ENCODE measurements around the gene ZNF41. TPM values are rescaled to one million over a fixed set of nuclear protein-coding genes. Genes with fewer than 3 reads are reported as not detected.
"Not testable (repeated sequence)": the region's sequence is repeated elsewhere in the genome, so short reads cannot be mapped to it uniquely, and the experiment has no call there.

Gene ZNF41
- total RNA-seq, 4 donors from 2014 or later, result 2.6 to 14.1 (median 9.2) TPM

DNA sequence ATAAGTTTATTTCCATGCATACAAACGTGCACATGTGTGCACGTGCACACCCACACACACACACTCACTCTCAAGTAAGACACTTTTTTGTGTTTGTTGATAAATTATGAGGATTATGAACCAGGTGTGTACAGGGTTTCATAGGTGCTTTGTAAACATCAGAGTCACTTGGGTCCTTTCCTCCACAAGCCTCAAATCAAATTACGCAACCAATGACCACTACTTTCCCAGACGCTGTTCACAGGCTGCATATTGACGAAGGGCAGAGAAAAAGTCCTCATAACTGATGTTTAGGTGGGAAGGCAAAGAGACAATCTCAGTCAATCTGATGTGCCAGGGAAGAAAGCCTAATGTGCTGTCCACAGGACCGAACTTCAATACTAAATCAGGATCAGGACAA, 29.4 kb upstream of the ZNF41 start:
- H3K27me3 ChIP-seq; H3K27ac ChIP-seq; H3K36me3 ChIP-seq; H3K4me1 ChIP-seq; intact Hi-C loops (cut with DNase I; ENCODE audit: low total_unique reads); H3K9me3 ChIP-seq; H3K4me3 ChIP-seq; DNase-seq: not testable (repeated sequence)
- in situ Hi-C loops (cut with MboI; ENCODE audit: low pct_ligation_motif_present in 1 of 4, low pct_unique_long_range_greater_than_20kb in 1 of 4, low sequenced_read_pairs in 3 of 4), result loop anchor here in 2 of 4 donors (25.0 kb wide), 2 partner anchors 125 to 325 kb away; partner anchors contain the start of gene UBA1 (in 2 of the 2)
- 72% methylated on average over 6 of the region's 6 CpGs; no CpG with 5 or more reads in 1 of the 2 donors for WGBS, 2 donors (ENCODE audit: low coverage in 1 of 2)

DNA sequence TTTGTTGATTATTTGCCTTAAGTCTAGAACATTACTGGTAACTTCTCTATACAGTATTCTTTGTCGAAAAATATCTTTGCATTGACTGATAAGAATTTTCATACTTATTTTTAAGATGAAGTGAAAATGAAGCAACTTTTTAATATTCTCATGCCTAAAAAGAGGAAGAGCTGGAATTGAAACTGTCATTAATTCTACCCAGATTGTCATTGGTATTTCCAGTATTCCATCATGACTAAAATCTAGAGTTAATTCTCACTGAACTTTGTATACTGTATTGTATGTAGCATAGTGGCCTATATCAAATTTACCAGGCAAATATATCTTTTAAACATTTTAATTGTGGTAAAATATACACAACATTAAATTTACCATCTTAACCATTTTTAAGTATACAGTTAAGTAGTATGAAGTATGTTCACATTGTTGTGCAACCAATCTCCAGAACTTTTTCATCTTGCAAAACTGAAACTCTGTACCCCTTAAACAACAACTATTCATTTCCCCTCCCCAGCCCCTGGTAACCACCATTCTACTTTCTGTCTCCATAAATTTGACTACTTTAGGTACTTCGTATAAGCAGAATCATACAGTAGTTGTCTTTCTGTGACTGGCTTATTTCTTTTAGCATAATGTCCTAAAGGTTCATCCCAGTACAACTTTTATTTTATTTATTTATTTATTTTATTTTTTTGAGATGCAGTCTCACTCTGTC, 24.3 kb upstream of the ZNF41 start:
- TF ChIP-seq POLR2AphosphoS5 (IDR thresholded peaks at IDR 0.05) (no peak), POLR2A (IDR thresholded peaks at IDR 0.05) (no peak), EP300 (IDR thresholded peaks at IDR 0.05; ENCODE audit: low read depth) (no peak)
- TF ChIP-seq, protein P1, sequence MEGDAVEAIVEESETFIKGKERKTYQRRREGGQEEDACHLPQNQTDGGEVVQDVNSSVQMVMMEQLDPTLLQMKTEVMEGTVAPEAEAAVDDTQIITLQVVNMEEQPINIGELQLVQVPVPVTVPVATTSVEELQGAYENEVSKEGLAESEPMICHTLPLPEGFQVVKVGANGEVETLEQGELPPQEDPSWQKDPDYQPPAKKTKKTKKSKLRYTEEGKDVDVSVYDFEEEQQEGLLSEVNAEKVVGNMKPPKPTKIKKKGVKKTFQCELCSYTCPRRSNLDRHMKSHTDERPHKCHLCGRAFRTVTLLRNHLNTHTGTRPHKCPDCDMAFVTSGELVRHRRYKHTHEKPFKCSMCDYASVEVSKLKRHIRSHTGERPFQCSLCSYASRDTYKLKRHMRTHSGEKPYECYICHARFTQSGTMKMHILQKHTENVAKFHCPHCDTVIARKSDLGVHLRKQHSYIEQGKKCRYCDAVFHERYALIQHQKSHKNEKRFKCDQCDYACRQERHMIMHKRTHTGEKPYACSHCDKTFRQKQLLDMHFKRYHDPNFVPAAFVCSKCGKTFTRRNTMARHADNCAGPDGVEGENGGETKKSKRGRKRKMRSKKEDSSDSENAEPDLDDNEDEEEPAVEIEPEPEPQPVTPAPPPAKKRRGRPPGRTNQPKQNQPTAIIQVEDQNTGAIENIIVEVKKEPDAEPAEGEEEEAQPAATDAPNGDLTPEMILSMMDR (IDR thresholded peaks at IDR 0.05), result no peak
- no peaks in the 10 kb centered on the region for H3K27me3 ChIP-seq
- in situ Hi-C loops (cut with MboI; ENCODE audit: low pct_ligation_motif_present in 1 of 4, low pct_unique_long_range_greater_than_20kb in 1 of 4, low sequenced_read_pairs in 3 of 4) (loop anchor here in 2 of 4 donors (25.0 kb wide), 2 partner anchors 120 to 320 kb away; partner anchors contain the start of gene UBA1 (in 2 of the 2)), intact Hi-C loops (cut with DNase I; ENCODE audit: low total_unique reads) (no loop called here)
- no peaks in the 10 kb centered on the region for H3K9me3 ChIP-seq
- DNase-seq, result no peak
- no peak overlapping the region for H3K27ac ChIP-seq
- WGBS, 2 donors (ENCODE audit: low coverage in 1 of 2), result 58 to 77% methylated on average over 1 to 2 of the region's 2 CpGs
- no peaks in the 10 kb centered on the region for H3K4me1 ChIP-seq
- H3K4me3 ChIP-seq, result no peak overlapping the region
- no peaks in the 10 kb centered on the region for H3K36me3 ChIP-seq

DNA sequence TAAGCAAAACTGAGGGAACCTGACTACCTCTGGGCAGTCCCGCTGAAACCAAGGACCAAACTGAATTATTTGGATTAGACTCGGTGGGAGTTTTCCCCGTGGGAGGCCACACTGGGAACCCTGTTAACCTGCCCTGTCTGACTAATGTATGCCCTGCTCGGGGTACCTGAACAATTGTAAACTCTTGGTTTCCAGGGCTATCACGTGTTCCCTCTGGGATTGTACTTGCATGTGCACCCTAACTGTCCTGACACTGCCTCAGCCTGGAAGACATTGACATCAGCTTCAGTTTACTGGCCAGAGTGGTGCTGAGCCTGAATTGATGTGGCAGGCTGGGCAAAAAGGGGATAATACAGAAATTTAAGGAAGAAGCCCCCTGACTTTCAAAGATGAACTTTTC, 20.1 kb upstream of the ZNF41 start:
- no peaks in the 10 kb centered on the region for H3K4me1 ChIP-seq
- no peaks in the 10 kb centered on the region for H3K27me3 ChIP-seq
- intact Hi-C loops (cut with DNase I; ENCODE audit: low total_unique reads) (no loop called here), in situ Hi-C loops (cut with MboI; ENCODE audit: low pct_ligation_motif_present in 1 of 4, low pct_unique_long_range_greater_than_20kb in 1 of 4, low sequenced_read_pairs in 3 of 4) (loop anchor here in 2 of 4 donors (25.0 kb wide), 2 partner anchors 116 to 316 kb away; partner anchors contain the start of gene UBA1 (in 2 of the 2))
- no peaks in the 10 kb centered on the region for H3K36me3 ChIP-seq
- 66% methylated on average over 5 of the region's 5 CpGs; no CpG with 5 or more reads in 1 of the 2 donors for WGBS, 2 donors (ENCODE audit: low coverage in 1 of 2)
- no peaks in the 10 kb centered on the region for H3K9me3 ChIP-seq
- DNase-seq, result no peak
- TF ChIP-seq POLR2A (IDR thresholded peaks at IDR 0.05) (no peak), EP300 (IDR thresholded peaks at IDR 0.05; ENCODE audit: low read depth) (no peak), POLR2AphosphoS5 (IDR thresholded peaks at IDR 0.05) (no peak)
- TF ChIP-seq, protein P1 (IDR thresholded peaks at IDR 0.05), result no peak
- no peak overlapping the region for H3K4me3 ChIP-seq
- no peak overlapping the region for H3K27ac ChIP-seq

DNA sequence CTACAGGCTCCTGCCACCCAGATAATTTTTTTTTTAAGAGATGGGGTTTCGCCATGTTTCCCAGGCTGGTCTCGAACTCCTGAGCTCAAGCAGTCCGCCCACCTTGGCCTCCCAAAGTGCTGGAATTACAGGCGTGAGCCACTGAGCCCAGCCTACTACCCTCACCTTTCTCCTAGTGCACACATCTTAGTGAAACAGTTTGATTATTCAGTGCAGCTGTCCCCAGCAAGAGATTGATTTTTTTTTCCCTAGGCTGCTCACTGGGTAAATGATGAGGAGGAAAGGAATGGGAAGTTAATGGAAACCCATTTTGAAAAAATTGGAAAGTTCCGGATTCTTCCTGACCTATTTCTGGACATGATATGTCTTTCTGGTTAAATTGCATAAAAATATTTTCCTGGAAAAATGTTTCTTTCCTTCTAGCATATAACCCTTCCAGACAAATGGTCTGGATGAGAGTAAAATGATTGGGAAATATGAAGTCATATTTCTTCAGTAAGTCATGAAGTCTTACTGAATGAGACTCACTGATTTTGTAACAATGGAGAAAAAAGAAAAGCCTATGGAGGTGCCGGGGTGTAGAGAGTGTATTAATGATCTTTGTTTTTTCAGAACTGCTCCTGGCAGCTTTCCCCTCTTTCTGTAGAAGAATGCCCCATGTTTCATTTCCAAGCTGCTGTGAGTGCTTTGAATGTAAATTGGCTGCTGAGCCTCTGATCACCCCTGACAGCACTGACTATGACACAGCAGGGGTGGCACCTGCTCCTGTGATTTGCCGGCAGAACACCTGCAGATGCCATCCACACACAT, 19.5 kb upstream of the ZNF41 start:
- Histone ChIP-seq H3K27ac (no peak overlapping the region), H3K4me1 (no peaks in the 10 kb centered on the region), H3K9me3 (no peaks in the 10 kb centered on the region), H3K27me3 (no peaks in the 10 kb centered on the region), H3K36me3 (no peaks in the 10 kb centered on the region), H3K4me3 (no peak overlapping the region)
- intact Hi-C loops (cut with DNase I; ENCODE audit: low total_unique reads) (no loop called here), in situ Hi-C loops (cut with MboI; ENCODE audit: low pct_ligation_motif_present in 1 of 4, low pct_unique_long_range_greater_than_20kb in 1 of 4, low sequenced_read_pairs in 3 of 4) (loop anchor here in 2 of 4 donors (25.0 kb wide), 2 partner anchors 115 to 315 kb away; partner anchors contain the start of gene UBA1 (in 2 of the 2))
- no peak for TF ChIP-seq POLR2A (IDR thresholded peaks at IDR 0.05)
- no peak for TF ChIP-seq POLR2AphosphoS5 (IDR thresholded peaks at IDR 0.05)
- TF ChIP-seq, protein P1 (IDR thresholded peaks at IDR 0.05), result no peak
- no peak for TF ChIP-seq EP300 (IDR thresholded peaks at IDR 0.05; ENCODE audit: low read depth)
- no peak for DNase-seq
- WGBS, 2 donors (ENCODE audit: low coverage in 1 of 2), result 76% methylated on average over 7 of the region's 7 CpGs; no CpG with 5 or more reads in 1 of the 2 donors
